GM12801 (cell line): ENCODE data around the gene CCL1.

ENCODE experiments used
- CTCF ChIP-seq: IDR thresholded peaks from one replicate; pipeline ENCODE4 v1.5.1; 2011; ENCODE audit warnings: control low read depth; ENCODE audit not compliant: insufficient read length; ENCODE audit errors: extremely low read depth

The CCL1 gene

GRCh38 chr17:34390649-34391048 lies 27.6 kb upstream of the CCL1 start:
- TF ChIP-seq CTCF = no peak

GRCh38 chr17:34389126-34389750 lies 26.2 kb upstream of the CCL1 start:
- no peak for TF ChIP-seq CTCF

- TF ChIP-seq CTCF = no peak
Observed at GRCh38 chr17:34387566-34387965, 24.5 kb upstream of the CCL1 start.

GRCh38 chr17:34386697-34387550 lies 23.9 kb upstream of the CCL1 start:
- no peak for TF ChIP-seq CTCF

- no peak for TF ChIP-seq CTCF
Observed at GRCh38 chr17:34386343-34386696, 23.3 kb upstream of the CCL1 start.

GRCh38 chr17:34384822-34385605 lies 22.0 kb upstream of the CCL1 start:
- TF ChIP-seq CTCF = no peak

GRCh38 chr17:34384271-34384670 lies 21.2 kb upstream of the CCL1 start:
- no peak for TF ChIP-seq CTCF
